ENCODE measurements around the gene TMEM51.

The TMEM51 gene

DNA sequence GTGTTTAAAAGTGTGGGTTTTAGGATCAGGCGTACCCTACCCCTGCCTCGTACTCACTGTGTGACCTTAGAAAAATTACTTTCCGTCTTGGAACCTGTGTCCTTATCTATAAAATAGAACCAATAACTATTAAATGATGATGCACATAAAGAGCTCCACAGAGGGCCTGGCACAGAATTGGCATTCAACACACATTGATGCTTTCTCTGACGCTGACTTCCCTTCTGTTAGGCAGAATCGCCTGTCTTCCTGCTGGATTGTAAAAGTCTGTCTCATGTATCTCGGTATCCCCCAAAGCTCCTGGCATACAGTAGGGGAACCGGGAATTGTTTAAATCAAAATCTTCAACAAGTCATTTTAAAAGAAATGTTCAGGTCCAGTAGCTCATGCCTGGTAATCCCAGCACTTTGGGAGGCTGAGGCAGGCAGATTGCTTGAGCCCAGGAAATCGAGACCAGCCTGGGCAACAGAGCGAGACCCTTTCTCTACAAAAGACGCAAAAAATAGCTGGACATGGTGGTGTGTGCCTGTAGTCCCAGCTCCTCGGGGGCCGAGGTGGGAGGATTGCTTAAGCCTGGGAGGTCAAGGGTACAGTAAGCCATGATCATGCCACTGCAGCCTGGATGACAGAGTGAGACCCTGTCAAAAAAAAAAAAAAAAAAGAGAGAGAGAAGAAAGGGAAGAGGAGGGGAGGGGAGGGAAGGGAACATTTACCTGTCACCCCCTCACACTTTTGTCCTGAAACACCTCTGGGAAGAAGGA is 52.2 kb downstream of the TMEM51 start:
- Histone ChIP-seq H3K9me3 (ENCODE audit: insufficient read depth, low read depth, low read length) (no peaks in the 10 kb centered on the region), H3K4me3 (ENCODE audit: low read length) (peak overlapping the region; percentile 39; the same call in 1 of the 2 replicates), H3K4me1 (ENCODE audit: insufficient read depth, low read length) (peaks cover 32% of the 10 kb centered on the region; the same call in 1 of the 2 replicates), H3K9ac (ENCODE audit: low read depth, low read length) (peak overlapping the region; percentile 67; the same call in 1 of the 2 replicates), H3K27me3 (ENCODE audit: insufficient read depth, low read length) (no peaks in the 10 kb centered on the region), H3K27ac (ENCODE audit: low read length) (peak overlapping the region; percentile 35), H3K36me3 (ENCODE audit: insufficient read depth, low read depth, low read length) (no peaks in the 10 kb centered on the region)

DNA sequence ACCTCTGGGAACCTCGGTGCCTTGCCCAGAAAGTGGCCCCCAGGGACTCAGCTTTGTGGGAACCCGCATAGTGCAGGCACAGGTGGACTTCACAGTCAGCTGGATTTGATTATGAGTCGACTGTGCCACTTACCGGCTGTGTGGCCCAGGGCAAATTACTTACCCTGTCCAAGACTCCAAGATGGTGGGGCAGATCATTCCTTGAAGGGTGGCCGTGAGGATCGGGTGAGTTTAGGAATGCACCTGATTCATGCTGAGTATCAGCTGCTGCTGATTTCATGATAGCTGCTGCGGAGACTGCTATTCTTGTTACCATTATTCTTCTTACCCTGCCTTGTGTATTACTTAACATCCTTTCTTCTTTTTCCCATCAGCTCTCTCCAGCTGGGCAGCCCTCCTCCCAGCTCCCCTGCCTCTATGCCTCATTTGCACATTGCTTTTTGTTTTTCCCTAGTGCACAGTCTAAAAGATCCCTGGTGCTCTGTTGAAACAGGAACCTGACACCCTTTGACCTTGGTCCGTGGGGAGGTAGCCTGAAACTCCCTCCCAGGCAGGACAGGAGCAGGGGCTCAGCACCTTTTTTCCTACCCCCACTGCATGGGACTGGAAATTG is 53.0 kb downstream of the TMEM51 start:
- Histone ChIP-seq H3K36me3 (ENCODE audit: insufficient read depth, low read depth, low read length) (no peaks in the 10 kb centered on the region), H3K27me3 (ENCODE audit: insufficient read depth, low read length) (no peaks in the 10 kb centered on the region), H3K27ac (ENCODE audit: low read length) (peak overlapping the region; percentile 35), H3K4me1 (ENCODE audit: insufficient read depth, low read length) (peaks cover 32% of the 10 kb centered on the region; the same call in 1 of the 2 replicates), H3K9ac (ENCODE audit: low read depth, low read length) (peak overlapping the region; percentile 67; the same call in 1 of the 2 replicates), H3K9me3 (ENCODE audit: insufficient read depth, low read depth, low read length) (no peaks in the 10 kb centered on the region), H3K4me3 (ENCODE audit: low read length) (peak overlapping the region; percentile 39; the same call in 1 of the 2 replicates)

DNA sequence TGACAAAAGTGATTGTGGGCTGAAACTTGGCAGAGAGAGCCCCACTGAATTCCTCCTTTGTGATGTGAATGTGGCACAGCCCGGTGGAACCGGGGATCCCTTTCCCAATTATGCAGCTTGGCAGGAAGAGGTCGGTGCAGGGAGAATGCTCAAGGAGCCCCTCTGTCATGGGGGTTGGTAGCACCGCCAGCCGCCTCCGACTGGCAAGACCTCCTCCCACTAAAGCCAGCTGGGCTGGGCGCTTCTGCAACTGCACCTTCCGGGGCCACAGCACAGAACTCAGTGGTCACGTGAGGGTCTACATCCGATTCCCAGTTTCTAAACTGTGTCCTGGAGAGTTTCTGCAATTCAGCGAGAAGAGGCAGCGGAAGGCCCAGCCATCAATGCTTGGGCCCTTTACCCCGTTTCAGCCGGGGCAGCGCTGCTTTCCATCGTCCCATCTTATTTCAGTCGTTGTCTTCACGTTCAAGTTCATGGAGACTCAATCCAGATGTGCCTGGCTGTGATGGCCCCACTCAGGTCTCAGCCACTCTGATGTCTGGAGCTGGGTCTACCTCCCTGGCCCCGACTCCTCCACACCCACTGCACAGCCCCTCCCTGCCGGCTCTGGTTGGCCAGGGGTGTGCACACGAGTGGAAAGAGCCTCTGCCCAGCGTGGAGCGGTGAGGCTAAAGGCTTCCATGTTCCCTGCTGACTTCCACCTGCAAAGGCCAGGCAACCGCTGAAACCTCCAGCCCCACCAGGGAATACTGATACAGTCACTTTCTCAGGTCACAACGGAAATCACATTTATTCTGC is 53.7 kb downstream of the TMEM51 start:
- Histone ChIP-seq H3K36me3 (ENCODE audit: insufficient read depth, low read depth, low read length) (no peaks in the 10 kb centered on the region), H3K27ac (ENCODE audit: low read length) (peak overlapping the region; percentile 35), H3K4me1 (ENCODE audit: insufficient read depth, low read length) (peaks cover 32% of the 10 kb centered on the region; the same call in 1 of the 2 replicates), H3K4me3 (ENCODE audit: low read length) (peak overlapping the region; percentile 39; the same call in 1 of the 2 replicates), H3K27me3 (ENCODE audit: insufficient read depth, low read length) (no peaks in the 10 kb centered on the region), H3K9me3 (ENCODE audit: insufficient read depth, low read depth, low read length) (no peaks in the 10 kb centered on the region), H3K9ac (ENCODE audit: low read depth, low read length) (peak overlapping the region; percentile 67; the same call in 1 of the 2 replicates)

DNA sequence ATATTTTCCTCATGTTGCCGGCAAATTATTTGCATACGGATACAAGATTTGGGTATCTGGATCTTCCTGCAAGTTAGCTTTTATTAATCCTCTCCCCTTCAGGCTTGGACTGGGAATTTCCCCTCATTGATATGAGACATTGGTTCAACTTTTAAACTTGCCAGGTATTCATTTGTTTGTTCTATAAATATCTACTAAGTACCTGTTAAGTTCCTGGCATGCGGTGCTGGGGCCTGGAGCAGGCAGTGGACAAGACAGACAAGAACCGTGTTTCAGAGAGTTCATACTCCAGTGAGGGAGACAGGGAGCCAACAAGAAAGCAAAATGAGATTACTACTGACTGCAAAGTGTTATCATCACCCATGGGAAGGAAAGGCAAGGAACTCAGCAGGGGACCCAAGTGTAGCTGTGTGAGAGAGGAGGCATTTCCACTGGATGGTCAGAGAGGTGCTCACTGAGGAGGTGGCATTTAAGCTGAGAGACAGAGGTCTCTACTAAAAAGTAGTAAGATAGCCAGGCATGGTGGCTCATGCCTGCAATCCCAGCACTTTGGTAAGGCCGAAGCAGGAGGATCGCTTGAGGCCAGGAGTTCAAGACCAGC is 54.4 kb downstream of the TMEM51 start:
- Histone ChIP-seq H3K4me3 (ENCODE audit: low read length) (no peak overlapping the region), H3K9me3 (ENCODE audit: insufficient read depth, low read depth, low read length) (no peaks in the 10 kb centered on the region), H3K9ac (ENCODE audit: low read depth, low read length) (peak overlapping the region; percentile 67; the same call in 1 of the 2 replicates), H3K36me3 (ENCODE audit: insufficient read depth, low read depth, low read length) (no peaks in the 10 kb centered on the region), H3K27me3 (ENCODE audit: insufficient read depth, low read length) (no peaks in the 10 kb centered on the region), H3K4me1 (ENCODE audit: insufficient read depth, low read length) (peaks cover 32% of the 10 kb centered on the region; the same call in 1 of the 2 replicates), H3K27ac (ENCODE audit: low read length) (peak overlapping the region; percentile 35)

DNA sequence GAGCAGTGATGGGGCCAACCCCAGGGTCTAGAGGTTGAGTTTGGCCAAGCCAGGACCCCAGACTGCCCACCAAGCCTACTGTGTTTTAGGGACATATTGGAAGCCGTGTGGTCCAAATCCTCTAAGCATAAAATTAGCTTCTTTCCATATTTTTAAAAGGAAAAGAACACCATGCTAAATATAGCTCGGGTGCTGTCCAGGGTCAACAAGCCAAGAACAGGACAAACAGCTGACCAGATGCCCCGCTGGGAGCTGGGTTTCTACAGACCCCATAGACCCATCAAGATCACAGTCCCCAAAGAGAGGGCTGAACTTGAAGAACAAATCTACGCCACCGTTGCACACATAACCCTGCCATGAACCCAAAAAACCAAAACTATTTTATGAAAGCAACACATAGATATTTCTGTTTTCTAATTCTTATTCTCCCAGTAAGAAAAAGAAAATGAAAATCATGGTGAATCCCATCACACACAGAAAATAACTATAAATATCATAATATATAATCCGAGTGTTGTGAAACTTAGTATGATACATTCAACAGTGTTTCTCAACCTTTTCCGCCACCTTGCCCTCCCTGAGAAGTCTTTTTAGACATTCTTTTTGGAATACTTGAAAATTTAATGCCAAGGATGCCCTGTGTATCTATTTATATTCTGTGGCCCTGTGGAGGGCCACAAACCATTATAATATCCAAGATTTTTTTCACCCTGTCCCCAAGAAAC is 57.3 kb downstream of the TMEM51 start:
- no peak overlapping the region for H3K27ac ChIP-seq (ENCODE audit: low read length)
- no peaks in the 10 kb centered on the region for H3K9me3 ChIP-seq (ENCODE audit: insufficient read depth, low read depth, low read length)
- no peaks in the 10 kb centered on the region for H3K27me3 ChIP-seq (ENCODE audit: insufficient read depth, low read length)
- no peak overlapping the region for H3K4me3 ChIP-seq (ENCODE audit: low read length)
- no peak overlapping the region for H3K9ac ChIP-seq (ENCODE audit: low read depth, low read length)
- H3K4me1 ChIP-seq (ENCODE audit: insufficient read depth, low read length), result peaks cover 24% of the 10 kb centered on the region; the same call in 1 of the 2 replicates
- H3K36me3 ChIP-seq (ENCODE audit: insufficient read depth, low read depth, low read length), result no peaks in the 10 kb centered on the region

DNA sequence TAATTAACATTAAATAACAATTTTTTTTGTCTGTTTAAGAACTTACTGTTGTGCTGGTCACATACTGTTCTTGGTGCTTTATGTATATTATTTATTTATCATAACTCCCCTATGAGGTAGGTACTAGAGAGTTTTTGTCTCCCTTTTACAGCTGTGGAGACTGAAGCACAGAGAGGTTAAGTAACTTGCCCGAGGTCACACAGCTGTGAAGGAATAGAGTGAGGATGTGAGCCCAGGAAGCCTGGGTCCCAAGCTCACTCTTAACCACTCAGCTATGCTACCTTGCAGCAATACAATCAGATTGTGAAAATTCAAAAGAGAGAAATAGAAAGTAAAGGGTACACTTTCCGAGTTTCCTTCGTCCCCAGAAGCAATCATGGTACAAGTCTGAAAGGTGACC is 57.9 kb downstream of the TMEM51 start:
- Histone ChIP-seq H3K27me3 (ENCODE audit: insufficient read depth, low read length) (no peaks in the 10 kb centered on the region), H3K9ac (ENCODE audit: low read depth, low read length) (no peak overlapping the region), H3K27ac (ENCODE audit: low read length) (no peak overlapping the region)

DNA sequence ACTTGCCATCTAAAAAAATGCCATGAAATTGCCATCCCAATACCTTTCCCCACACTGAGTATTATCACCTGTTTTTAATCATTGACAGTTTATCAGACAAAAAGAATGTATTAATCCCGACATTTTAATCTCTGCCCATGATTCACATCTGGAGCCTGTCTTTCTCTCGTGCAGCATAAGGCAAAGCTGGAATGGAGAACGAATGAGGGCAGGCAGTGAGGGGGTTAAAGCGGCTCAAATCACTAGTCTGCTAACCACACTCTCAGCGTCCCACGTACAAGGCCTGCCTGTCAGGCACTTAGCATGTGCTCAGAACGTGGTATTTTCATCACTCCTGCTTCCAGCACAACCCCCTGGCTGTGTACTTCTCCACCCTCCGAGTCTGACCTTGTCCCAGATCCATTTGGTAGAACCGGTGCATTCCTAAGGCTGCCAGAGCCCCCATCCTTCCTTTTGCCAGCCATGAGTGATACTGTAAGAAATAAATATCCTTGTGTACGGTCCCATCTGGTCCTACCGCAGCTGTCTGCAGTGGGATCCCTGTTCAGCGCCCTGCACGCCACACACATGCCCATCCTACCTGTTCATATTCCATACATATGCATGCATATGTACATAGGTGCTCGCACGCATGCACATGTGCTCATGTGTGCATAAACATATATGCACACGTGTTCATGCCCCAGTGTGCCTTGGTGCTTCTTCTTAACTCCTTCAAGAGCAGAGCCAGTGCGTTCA is 58.8 kb downstream of the TMEM51 start:
- Histone ChIP-seq H3K9me3 (ENCODE audit: insufficient read depth, low read depth, low read length) (no peaks in the 10 kb centered on the region), H3K4me1 (ENCODE audit: insufficient read depth, low read length) (peaks cover 9% of the 10 kb centered on the region; the same call in 1 of the 2 replicates), H3K27me3 (ENCODE audit: insufficient read depth, low read length) (no peaks in the 10 kb centered on the region), H3K4me3 (ENCODE audit: low read length) (no peak overlapping the region), H3K9ac (ENCODE audit: low read depth, low read length) (no peak overlapping the region), H3K36me3 (ENCODE audit: insufficient read depth, low read depth, low read length) (no peaks in the 10 kb centered on the region), H3K27ac (ENCODE audit: low read length) (no peak overlapping the region)

More for the DNA sequence above, 57.9 kb downstream of the TMEM51 start:
- H3K36me3 ChIP-seq (ENCODE audit: insufficient read depth, low read depth, low read length), result no peaks in the 10 kb centered on the region
- no peak overlapping the region for H3K4me3 ChIP-seq (ENCODE audit: low read length)
- H3K4me1 ChIP-seq (ENCODE audit: insufficient read depth, low read length), result peaks cover 18% of the 10 kb centered on the region; the same call in 1 of the 2 replicates
- no peaks in the 10 kb centered on the region for H3K9me3 ChIP-seq (ENCODE audit: insufficient read depth, low read depth, low read length)

DNA sequence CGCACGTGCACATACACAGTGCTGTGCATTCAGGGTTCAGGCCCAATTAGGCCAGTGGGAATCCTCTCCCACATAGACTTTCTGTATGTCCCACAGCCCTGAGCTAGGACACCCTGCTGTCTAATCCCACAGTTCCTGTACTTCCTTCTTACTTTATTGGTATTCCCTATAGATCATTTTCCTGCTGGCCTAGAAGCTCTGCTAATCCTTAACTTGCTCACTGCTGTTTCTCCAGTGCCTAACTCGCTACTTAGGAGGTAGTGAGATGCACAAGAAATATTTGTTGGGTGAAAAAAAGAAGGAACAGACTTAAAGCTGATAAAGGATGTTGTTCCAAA is 59.4 kb downstream of the TMEM51 start:
- no peak overlapping the region for H3K27ac ChIP-seq (ENCODE audit: low read length)

DNA sequence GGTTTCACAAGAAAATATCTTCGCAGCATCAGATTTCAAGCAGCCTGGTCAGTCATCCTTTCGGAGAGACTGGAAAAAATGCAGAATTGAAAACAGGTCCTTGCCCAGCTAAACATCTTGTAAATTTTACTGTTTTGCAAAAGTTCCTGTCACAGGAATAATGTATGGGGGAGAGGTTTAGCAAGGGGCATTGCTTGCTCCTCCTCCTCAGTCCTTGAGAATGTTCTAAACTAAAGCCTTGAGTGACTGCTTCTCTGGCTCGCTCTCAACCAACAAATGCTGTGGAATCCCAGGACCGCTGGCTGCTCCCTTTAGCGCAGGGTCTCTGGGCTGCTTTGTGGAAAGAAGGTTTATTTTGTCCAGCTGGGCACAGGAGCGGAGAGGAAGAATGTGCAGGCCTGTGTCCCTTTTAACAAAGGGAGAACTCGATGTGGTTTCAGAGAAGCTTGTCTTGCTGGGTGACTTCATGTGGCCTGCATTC is 59.8 kb downstream of the TMEM51 start:
- H3K27ac ChIP-seq (ENCODE audit: low read length), result no peak overlapping the region
- H3K4me1 ChIP-seq (ENCODE audit: insufficient read depth, low read length), result no peaks in the 10 kb centered on the region; the same call in 1 of the 2 replicates
- H3K36me3 ChIP-seq (ENCODE audit: insufficient read depth, low read depth, low read length), result no peaks in the 10 kb centered on the region
- H3K9ac ChIP-seq (ENCODE audit: low read depth, low read length), result no peak overlapping the region
- no peaks in the 10 kb centered on the region for H3K27me3 ChIP-seq (ENCODE audit: insufficient read depth, low read length)
- H3K4me3 ChIP-seq (ENCODE audit: low read length), result no peak overlapping the region
- H3K9me3 ChIP-seq (ENCODE audit: insufficient read depth, low read depth, low read length), result peaks cover 5% of the 10 kb centered on the region; the same call in 1 of the 2 replicates

More for the DNA sequence above, 59.4 kb downstream of the TMEM51 start:
- H3K4me1 ChIP-seq (ENCODE audit: insufficient read depth, low read length), result peaks cover 3% of the 10 kb centered on the region; the same call in 1 of the 2 replicates
- H3K36me3 ChIP-seq (ENCODE audit: insufficient read depth, low read depth, low read length), result no peaks in the 10 kb centered on the region
- 0 out of 2 replicates have a peak, but pooled peaks cover under 1% of the 10 kb centered on the region for H3K9me3 ChIP-seq (ENCODE audit: insufficient read depth, low read depth, low read length)
- no peak overlapping the region for H3K4me3 ChIP-seq (ENCODE audit: low read length)
- no peak overlapping the region for H3K9ac ChIP-seq (ENCODE audit: low read depth, low read length)
- H3K27me3 ChIP-seq (ENCODE audit: insufficient read depth, low read length), result no peaks in the 10 kb centered on the region

DNA sequence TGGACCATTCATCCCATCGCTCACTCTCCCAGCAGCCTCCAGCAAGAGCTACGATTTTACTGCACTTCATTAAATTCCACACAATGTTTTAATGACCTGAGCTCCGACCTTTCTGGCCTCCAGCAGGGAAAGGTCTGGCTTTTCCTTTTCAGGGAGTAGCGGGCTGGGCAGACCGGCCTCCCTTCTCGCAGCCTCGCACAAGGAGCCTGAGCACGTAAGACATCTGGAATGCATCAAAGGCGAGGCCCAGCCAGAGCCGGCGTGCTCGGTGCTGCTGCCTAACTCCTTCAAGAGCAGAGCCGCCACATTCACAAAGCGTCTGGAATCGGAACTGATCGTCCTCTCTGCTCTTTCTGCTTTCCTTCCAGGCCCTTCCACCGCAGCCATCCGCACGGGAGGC is 61.0 kb downstream of the TMEM51 start:
- no peak overlapping the region for H3K9ac ChIP-seq (ENCODE audit: low read depth, low read length)
- H3K4me1 ChIP-seq (ENCODE audit: insufficient read depth, low read length), result no peaks in the 10 kb centered on the region; the same call in 1 of the 2 replicates
- no peak overlapping the region for H3K27ac ChIP-seq (ENCODE audit: low read length)
- H3K4me3 ChIP-seq (ENCODE audit: low read length), result no peak overlapping the region
- H3K9me3 ChIP-seq (ENCODE audit: insufficient read depth, low read depth, low read length), result peaks cover 14% of the 10 kb centered on the region
- no peaks in the 10 kb centered on the region for H3K27me3 ChIP-seq (ENCODE audit: insufficient read depth, low read length)
- H3K36me3 ChIP-seq (ENCODE audit: insufficient read depth, low read depth, low read length), result peaks cover 6% of the 10 kb centered on the region
